ENCODE data around the gene IL18. TPM values are rescaled to one million over a fixed set of nuclear protein-coding genes. Genes with fewer than 3 reads are reported as not detected.

The IL18 gene
- polyA plus RNA-seq, 1 donor from 2014 or later, result not detected

DNA sequence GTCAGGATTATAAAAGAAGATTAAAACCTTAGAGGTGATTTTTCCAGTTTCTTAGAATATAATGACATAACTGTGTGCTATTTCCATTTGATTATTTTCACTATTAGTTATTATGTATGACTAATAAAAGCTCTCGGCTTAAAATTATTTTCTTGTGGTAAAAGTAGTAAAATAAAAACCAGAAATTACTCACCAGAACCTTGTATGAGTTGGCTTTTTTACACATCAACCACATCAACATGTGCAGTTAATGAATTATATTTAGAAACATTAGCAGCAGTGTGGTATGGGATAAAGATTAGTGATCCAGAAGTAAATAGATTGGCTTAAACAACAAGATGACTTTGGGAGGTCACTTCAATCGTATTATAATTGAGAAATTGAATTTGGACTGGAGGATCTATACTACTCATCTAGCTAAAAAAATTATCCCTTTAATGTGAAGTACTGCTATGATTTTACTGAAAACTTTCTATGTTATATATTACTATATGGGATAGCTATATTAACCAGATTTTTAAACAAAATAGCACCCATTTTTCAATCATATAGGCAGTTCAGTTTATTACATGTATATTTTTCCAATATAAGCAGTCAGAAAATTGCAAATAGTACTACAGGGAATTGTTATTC lies 8.6 kb upstream of the IL18 start:
- H3K27me3 ChIP-seq (ENCODE audit: insufficient read depth, low read depth, low read length), result no peaks in the 10 kb centered on the region
- H3F3A ChIP-seq (ENCODE audit: insufficient read depth, low read length, poor library complexity, severe bottlenecking), result no peaks in the 10 kb centered on the region
- no peak overlapping the region for H3K9ac ChIP-seq (ENCODE audit: low read length)
- H3K4me2 ChIP-seq (ENCODE audit: low read length), result no peak overlapping the region
- no peak overlapping the region for H2AFZ ChIP-seq (ENCODE audit: low read depth, low read length)
- H3K36me3 ChIP-seq (ENCODE audit: insufficient read depth, low read length), result no peaks in the 10 kb centered on the region
- H4K20me1 ChIP-seq (ENCODE audit: insufficient read depth), result no peaks in the 10 kb centered on the region
- H3K79me2 ChIP-seq (replicated peaks; ENCODE audit: insufficient read depth, low read length), result no peaks in the 10 kb centered on the region
- no peak overlapping the region for H3K27ac ChIP-seq (ENCODE audit: low read length)
- no peaks in the 10 kb centered on the region for H3K9me3 ChIP-seq (ENCODE audit: low read length)
- no peak overlapping the region for H3K4me3 ChIP-seq (ENCODE audit: low read length)
- TF ChIP-seq EZH2 (IDR thresholded peaks at IDR 0.05; ENCODE audit: borderline replicate concordance, insufficient read depth, low read length, poor library complexity, severe bottlenecking), result no peak
- TF ChIP-seq MXI1 (conservative IDR thresholded peaks at IDR 0.05; ENCODE audit: poor library complexity, severe bottlenecking), result no peak
- TF ChIP-seq RAD21 (conservative IDR thresholded peaks at IDR 0.05), result no peak
- TF ChIP-seq EP300 (conservative IDR thresholded peaks at IDR 0.05; ENCODE audit: poor library complexity, severe bottlenecking), result no peak
- no peak for TF ChIP-seq SMC3 (conservative IDR thresholded peaks at IDR 0.05; ENCODE audit: poor library complexity)
- no peak for TF ChIP-seq CTCF (IDR thresholded peaks at IDR 0.05; ENCODE audit: poor library complexity, severe bottlenecking)
- TF ChIP-seq REST (IDR thresholded peaks at IDR 0.05; ENCODE audit: borderline replicate concordance), result no peak
- no peak for TF ChIP-seq TAF1 (IDR thresholded peaks at IDR 0.05; ENCODE audit: low read depth)
- TF ChIP-seq POLR2AphosphoS5 (IDR thresholded peaks at IDR 0.05), result no peak
- H3K9me2 ChIP-seq (ENCODE audit: insufficient read depth, low read length), result no peaks in the 10 kb centered on the region

- TF ChIP-seq MXI1 (conservative IDR thresholded peaks at IDR 0.05; ENCODE audit: poor library complexity, severe bottlenecking) (no peak), EZH2 (IDR thresholded peaks at IDR 0.05; ENCODE audit: borderline replicate concordance, insufficient read depth, low read length, poor library complexity, severe bottlenecking) (no peak), REST (IDR thresholded peaks at IDR 0.05; ENCODE audit: borderline replicate concordance) (no peak), RAD21 (conservative IDR thresholded peaks at IDR 0.05) (no peak), EP300 (conservative IDR thresholded peaks at IDR 0.05; ENCODE audit: poor library complexity, severe bottlenecking) (no peak), POLR2AphosphoS5 (IDR thresholded peaks at IDR 0.05) (no peak), TAF1 (IDR thresholded peaks at IDR 0.05; ENCODE audit: low read depth) (no peak), SMC3 (conservative IDR thresholded peaks at IDR 0.05; ENCODE audit: poor library complexity) (no peak), CTCF (IDR thresholded peaks at IDR 0.05; ENCODE audit: poor library complexity, severe bottlenecking) (no peak)
- Histone ChIP-seq H3K36me3 (ENCODE audit: insufficient read depth, low read length) (no peaks in the 10 kb centered on the region), H3K79me2 (replicated peaks; ENCODE audit: insufficient read depth, low read length) (no peaks in the 10 kb centered on the region), H3K9me2 (ENCODE audit: insufficient read depth, low read length) (no peaks in the 10 kb centered on the region), H2AFZ (ENCODE audit: low read depth, low read length) (no peak within 1 kb of the TSS), H3K27ac (ENCODE audit: low read length) (no peak within 1 kb of the TSS), H3F3A (ENCODE audit: insufficient read depth, low read length, poor library complexity, severe bottlenecking) (no peaks in the 10 kb centered on the region), H3K27me3 (ENCODE audit: insufficient read depth, low read depth, low read length) (no peaks in the 10 kb centered on the region), H3K9ac (ENCODE audit: low read length) (no peak within 1 kb of the TSS), H3K9me3 (ENCODE audit: low read length) (no peaks in the 10 kb centered on the region), H3K4me3 (ENCODE audit: low read length) (no peak within 1 kb of the TSS), H4K20me1 (ENCODE audit: insufficient read depth) (no peaks in the 10 kb centered on the region), H3K4me2 (ENCODE audit: low read length) (no peak within 1 kb of the TSS)
Observed at GRCh38 chr11:112167145-112167544, 3.3 kb upstream of the IL18 start, which contains the start of gene TEX12. Gene TEX12, plus strand, starts transcription at chr11:112167372. Its CDS starts 1,897 bp downstream, at chr11:112169269.
